Hematopoietic multipotent progenitor cell treated with erythropoietin and hydrocortisone succinate and interleukin-3 and kit ligand, for 4 days (in vitro differentiated cells): ENCODE measurements around the gene PSMC3.

ENCODE experiments used
- DNase-seq: peaks from one replicate; pipeline ENCODE4 v3.0.0-alpha.2; 2015

The PSMC3 gene

GRCh38 chr11:47426062-47426956 is at the start of gene PSMC3:
Gene PSMC3 (minus strand): TSS chr11:47426439. CDS start chr11:47426279, 160 bp downstream.
- peak; percentile 99 for DNase-seq

- DNase-seq: no peak
Measured at GRCh38 chr11:47470671-47471070, 44.4 kb upstream of the PSMC3 start.

GRCh38 chr11:47469361-47470179 is 43.3 kb upstream of the PSMC3 start:
- DNase-seq: no peak

- no peak for DNase-seq
Measured at GRCh38 chr11:47468598-47469214, 42.5 kb upstream of the PSMC3 start.

GRCh38 chr11:47467357-47467756 is 41.1 kb upstream of the PSMC3 start:
- DNase-seq: no peak

- DNase-seq: no peak
Measured at GRCh38 chr11:47466701-47467250, 40.5 kb upstream of the PSMC3 start.

- DNase-seq: no peak
Measured at GRCh38 chr11:47466201-47466600, 40.0 kb upstream of the PSMC3 start.

GRCh38 chr11:47464483-47464882 is 38.2 kb upstream of the PSMC3 start:
- no peak for DNase-seq

- DNase-seq: no peak
Measured at GRCh38 chr11:47461876-47462275, 35.6 kb upstream of the PSMC3 start.

GRCh38 chr11:47460571-47461235 is 34.5 kb upstream of the PSMC3 start:
- DNase-seq: no peak

- DNase-seq: peak; percentile 94
Measured at GRCh38 chr11:47454258-47454671, 28.0 kb upstream of the PSMC3 start.

- DNase-seq: peak; percentile 21
Measured at GRCh38 chr11:47453365-47453764, 27.1 kb upstream of the PSMC3 start.

- DNase-seq: peak; percentile 14
Measured at GRCh38 chr11:47451990-47452389, 25.8 kb upstream of the PSMC3 start.

GRCh38 chr11:47451436-47451835 is 25.2 kb upstream of the PSMC3 start:
- no peak for DNase-seq

- no peak for DNase-seq
Measured at GRCh38 chr11:47449541-47449940, 23.3 kb upstream of the PSMC3 start.

- no peak for DNase-seq
Measured at GRCh38 chr11:47448566-47449427, 22.6 kb upstream of the PSMC3 start, which contains the start of gene RAPSN. Gene RAPSN (minus strand): TSS chr11:47449136. CDS start chr11:47448964, 172 bp downstream.

- DNase-seq: no peak
Measured at GRCh38 chr11:47447906-47448305, 21.7 kb upstream of the PSMC3 start.

- DNase-seq: no peak
Measured at GRCh38 chr11:47446833-47447232, 20.6 kb upstream of the PSMC3 start.

- no peak for DNase-seq
Measured at GRCh38 chr11:47445840-47446239, 19.6 kb upstream of the PSMC3 start.

GRCh38 chr11:47443817-47444216 is 17.6 kb upstream of the PSMC3 start:
- no peak for DNase-seq

GRCh38 chr11:47443028-47443700 is 16.9 kb upstream of the PSMC3 start:
- no peak for DNase-seq
